Upper lobe of left lung (tissue), 6 donors: ENCODE measurements around the gene ACSS2. TPM values are rescaled to one million over a fixed set of nuclear protein-coding genes. Genes with fewer than 3 reads are reported as not detected.

Experiments
- ATAC-seq, 2 donors: fragments of 200-7000 bp; cut with Tn5 transposase; one replicate each; pipeline ENCODE4 v1.9.1; 2022; ENCODE audit warnings: mild to moderate bottlenecking in 2 of 2, moderate library complexity in 2 of 2; ENCODE audit not compliant: low FRiP score in 2 of 2
- DNase-seq, 2 donors: peaks; one replicate each; pipeline ENCODE4 v3.0.0-alpha.2; 2019 to 2020
- H3K27ac ChIP-seq, 4 donors: fragments of 200-600 bp; sonication (generic); one replicate each; pipeline ENCODE4 v1.5.1; 2016 to 2019
- H3K27me3 ChIP-seq, 4 donors: fragments of 200-600 bp; sonication (generic); one replicate each; pipeline ENCODE4 v1.5.1; 2017 to 2019
- H3K36me3 ChIP-seq, 4 donors: fragments of 200-600 bp; sonication (generic); one replicate each; pipeline ENCODE4 v1.5.1; 2016 to 2019
- H3K4me1 ChIP-seq, 4 donors: fragments of 200-600 bp; sonication (generic); one replicate each; pipeline ENCODE4 v1.5.1; 2018 to 2019
- H3K4me3 ChIP-seq, 4 donors: fragments of 200-600 bp; sonication (generic); one replicate each; pipeline ENCODE4 v1.5.1; 2017 to 2019; ENCODE audit warnings: mild to moderate bottlenecking in 2 of 4, moderate library complexity in 1 of 4
- H3K9me3 ChIP-seq, 4 donors: fragments of 200-600 bp; sonication (generic); one replicate each; pipeline ENCODE4 v1.5.1; 2018 to 2019
- EP300 ChIP-seq, 4 donors: sonication (generic); formaldehyde crosslinking; IDR thresholded peaks; one replicate each; pipeline ENCODE4 v1.5.1; 2017; ENCODE audit warnings: antibody characterized with exemption in 4 of 4, control low read depth in 2 of 4
- POLR2A ChIP-seq, 4 donors: fragments of 450-650 bp; IDR thresholded peaks; one replicate each; pipeline ENCODE4 v1.5.1; 2016 to 2017; ENCODE audit warnings: antibody characterized with exemption in 4 of 4, mild to moderate bottlenecking in 2 of 4
- POLR2AphosphoS5 ChIP-seq, 2 donors: sonication (generic); formaldehyde crosslinking; IDR thresholded peaks; one replicate each; pipeline ENCODE4 v1.5.1; 2017; ENCODE audit warnings: antibody characterized with exemption in 2 of 2
- WGBS, 2 donors: methylation state at CpG; one replicate each; pipeline ENCODE4 v1.1.5; 2017 to 2018; 5-methylcytosine and 5-hydroxymethylcytosine counted together
- total RNA-seq, 6 donors: library from RNA; depleted of rRNA in 4 of 6; stranded (reverse); fragments of >200 nt in 4 of 6; gene quantifications; one replicate each; pipeline versions ENCODE4 v1.1.0 to v1.2.1, GENCODE V29; 2016 to 2021
- TF ChIP-seq, protein P1 (sequence below), 6 experiments: fragments of 450-650 bp in 4 of 6; fragments of 200-600 bp in 2 of 6; sonication (generic) in 2 of 6; IDR thresholded peaks; one replicate each; pipeline ENCODE4 v1.5.1; 2016 to 2019; ENCODE audit warnings: antibody characterized with exemption in 6 of 6
- donor health status: DM: no; HTN: no; CAD: no; lungs with moderate emphysema.
- donor health status: DM: no; HTN: yes; CAD: no; lungs with severe emphysema.

ACSS2 gene
- total RNA-seq, 6 donors from 2014 or later: 110 to 377 (median 203) TPM

DNA sequence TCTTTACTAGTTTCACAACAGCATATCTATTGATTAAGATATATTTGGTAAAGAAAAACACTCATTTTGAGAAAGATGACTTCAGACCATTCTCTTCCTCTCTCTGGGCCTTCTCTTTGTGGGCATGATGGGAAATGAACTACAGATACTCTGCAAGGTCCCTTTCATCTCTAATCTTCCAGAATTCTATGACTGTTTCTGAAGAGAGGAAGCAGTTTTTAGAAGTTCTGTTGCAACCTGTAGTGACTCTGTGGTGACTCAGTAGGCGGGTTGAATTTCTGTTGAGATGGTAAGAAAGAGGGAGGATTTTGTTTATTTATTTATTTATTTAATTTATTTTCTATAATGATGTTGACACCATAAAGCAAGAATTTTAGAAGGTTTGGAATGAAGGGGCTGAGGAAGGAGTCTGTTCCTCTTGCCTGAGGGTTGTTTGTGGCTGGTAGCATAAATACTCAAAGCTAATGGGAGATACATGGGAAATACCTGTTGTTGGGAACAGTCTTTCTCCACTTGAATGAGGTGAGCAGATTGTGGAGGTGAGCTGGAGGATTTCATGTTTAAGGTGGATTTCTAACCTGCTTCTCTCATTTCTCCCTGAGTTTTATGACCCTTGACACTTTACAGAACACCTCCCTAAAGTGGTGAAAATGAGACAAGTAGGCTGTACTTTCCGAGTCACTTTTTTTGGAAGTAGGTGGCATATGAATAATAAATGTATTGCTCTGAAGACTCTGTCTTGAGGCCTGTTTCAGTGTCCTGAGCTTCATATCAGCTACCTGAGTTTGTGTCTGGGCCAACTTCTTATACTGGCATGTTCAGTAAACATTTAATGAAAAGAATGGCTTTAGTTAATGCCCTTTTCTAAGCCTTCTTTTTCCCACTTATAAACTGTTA is 15.0 kb downstream of the ACSS2 start:
- 69 to 80% methylated on average over 2 of the region's 2 CpGs for WGBS, 2 donors
- peaks cover 23 to 46% (median 33%) of the 10 kb centered on the region in 4 donors for H3K4me1 ChIP-seq
- peak overlapping the region in 1 of 4 donors; percentile 37 for H3K27ac ChIP-seq
- H3K4me3 ChIP-seq: no peak overlapping the region
- no peaks in the 10 kb centered on the region for H3K36me3 ChIP-seq
- TF ChIP-seq, protein P1, sequence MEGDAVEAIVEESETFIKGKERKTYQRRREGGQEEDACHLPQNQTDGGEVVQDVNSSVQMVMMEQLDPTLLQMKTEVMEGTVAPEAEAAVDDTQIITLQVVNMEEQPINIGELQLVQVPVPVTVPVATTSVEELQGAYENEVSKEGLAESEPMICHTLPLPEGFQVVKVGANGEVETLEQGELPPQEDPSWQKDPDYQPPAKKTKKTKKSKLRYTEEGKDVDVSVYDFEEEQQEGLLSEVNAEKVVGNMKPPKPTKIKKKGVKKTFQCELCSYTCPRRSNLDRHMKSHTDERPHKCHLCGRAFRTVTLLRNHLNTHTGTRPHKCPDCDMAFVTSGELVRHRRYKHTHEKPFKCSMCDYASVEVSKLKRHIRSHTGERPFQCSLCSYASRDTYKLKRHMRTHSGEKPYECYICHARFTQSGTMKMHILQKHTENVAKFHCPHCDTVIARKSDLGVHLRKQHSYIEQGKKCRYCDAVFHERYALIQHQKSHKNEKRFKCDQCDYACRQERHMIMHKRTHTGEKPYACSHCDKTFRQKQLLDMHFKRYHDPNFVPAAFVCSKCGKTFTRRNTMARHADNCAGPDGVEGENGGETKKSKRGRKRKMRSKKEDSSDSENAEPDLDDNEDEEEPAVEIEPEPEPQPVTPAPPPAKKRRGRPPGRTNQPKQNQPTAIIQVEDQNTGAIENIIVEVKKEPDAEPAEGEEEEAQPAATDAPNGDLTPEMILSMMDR (IDR thresholded peaks at IDR 0.05): no peak
- TF ChIP-seq POLR2A (IDR thresholded peaks at IDR 0.05): no peak
- no peak for TF ChIP-seq EP300 (IDR thresholded peaks at IDR 0.05)
- no peak for TF ChIP-seq POLR2AphosphoS5 (IDR thresholded peaks at IDR 0.05)
- H3K9me3 ChIP-seq: no peaks in the 10 kb centered on the region
- ATAC-seq (peak in 1 of 2 donors; percentile 52), DNase-seq (no peak)
- H3K27me3 ChIP-seq: no peaks in the 10 kb centered on the region

DNA sequence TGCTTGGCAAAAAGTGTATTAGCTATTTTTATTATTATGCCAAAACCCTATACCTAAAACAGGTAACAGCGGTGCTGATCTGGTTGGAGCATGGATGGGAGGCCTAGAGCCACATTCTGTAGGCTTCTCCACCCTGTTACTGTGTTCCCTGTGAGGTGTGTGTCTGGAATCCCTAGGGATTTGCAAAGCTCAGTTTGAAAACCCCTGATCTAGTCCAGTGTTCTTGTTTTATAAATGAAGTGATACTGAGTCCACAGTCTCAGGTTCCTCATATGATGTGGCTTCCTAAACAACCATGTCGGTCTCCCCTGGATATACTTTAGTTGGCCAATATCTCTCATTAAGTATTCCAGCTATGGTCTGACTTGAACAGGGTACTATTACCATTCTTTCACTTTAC is 16.3 kb downstream of the ACSS2 start:
- no peaks in the 10 kb centered on the region for H3K36me3 ChIP-seq
- peaks cover 23 to 37% (median 31%) of the 10 kb centered on the region in 4 donors for H3K4me1 ChIP-seq
- no peaks in the 10 kb centered on the region for H3K9me3 ChIP-seq
- H3K27ac ChIP-seq: no peak overlapping the region
- ATAC-seq (no peak), DNase-seq (no peak)
- TF ChIP-seq, protein P1 (IDR thresholded peaks at IDR 0.05): no peak
- TF ChIP-seq EP300 (IDR thresholded peaks at IDR 0.05): no peak
- no peak for TF ChIP-seq POLR2AphosphoS5 (IDR thresholded peaks at IDR 0.05)
- no peak for TF ChIP-seq POLR2A (IDR thresholded peaks at IDR 0.05)
- WGBS, 2 donors: 86 to 88% methylated on average over 2 of the region's 2 CpGs
- no peak overlapping the region for H3K4me3 ChIP-seq
- no peaks in the 10 kb centered on the region for H3K27me3 ChIP-seq

DNA sequence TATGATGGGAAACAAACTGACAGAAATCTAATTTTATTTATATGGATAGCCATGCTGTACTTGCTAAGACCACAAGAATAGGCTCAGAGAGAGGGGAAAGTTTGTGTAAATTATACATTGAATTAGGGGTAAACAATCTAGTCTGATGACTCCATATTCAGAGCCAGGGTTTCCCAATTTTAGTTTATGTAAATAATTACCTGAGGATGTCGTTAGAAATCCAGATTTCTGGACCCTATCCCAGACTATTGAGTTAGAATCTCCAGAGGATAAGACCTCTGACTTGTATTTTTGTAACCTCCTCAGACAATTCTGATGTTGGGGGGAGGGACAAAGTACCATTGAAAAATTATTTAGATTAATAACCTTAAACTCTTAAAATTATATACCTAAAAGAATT is 18.3 kb downstream of the ACSS2 start:
- TF ChIP-seq POLR2AphosphoS5 (IDR thresholded peaks at IDR 0.05): no peak
- TF ChIP-seq POLR2A (IDR thresholded peaks at IDR 0.05): no peak
- no peak for TF ChIP-seq EP300 (IDR thresholded peaks at IDR 0.05)
- TF ChIP-seq, protein P1 (IDR thresholded peaks at IDR 0.05): no peak
- Histone ChIP-seq H3K4me1 (peaks cover 23 to 37% (median 31%) of the 10 kb centered on the region in 4 donors), H3K36me3 (no peaks in the 10 kb centered on the region), H3K27ac (no peak overlapping the region), H3K4me3 (no peak overlapping the region), H3K9me3 (no peaks in the 10 kb centered on the region), H3K27me3 (no peaks in the 10 kb centered on the region)
- no peak for DNase-seq
- no peak for ATAC-seq
- WGBS, 2 donors: 16 to 26% methylated on average over 1 of the region's 1 CpG

DNA sequence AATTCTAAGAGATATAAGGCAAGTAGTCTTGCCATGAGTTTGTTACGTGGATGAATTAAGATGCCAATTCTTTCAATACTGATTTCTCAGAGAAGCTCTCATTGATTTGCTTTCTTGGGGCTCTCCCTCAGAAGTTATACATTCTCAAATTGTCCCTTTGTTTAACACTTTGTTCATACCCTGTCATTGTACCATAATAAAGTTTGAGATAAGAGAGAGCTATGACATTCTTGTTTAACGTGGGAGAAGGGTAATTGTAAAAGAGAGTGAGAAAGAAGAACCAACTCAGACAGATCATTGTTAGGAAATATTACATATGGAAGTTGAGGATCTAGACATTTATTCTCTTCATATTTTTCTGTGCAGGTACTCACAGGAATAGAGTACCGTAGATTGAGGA is 19.1 kb downstream of the ACSS2 start:
- ATAC-seq (no peak), DNase-seq (no peak)
- WGBS, 2 donors: 65 to 68% methylated on average over 3 of the region's 3 CpGs
- Histone ChIP-seq H3K9me3 (no peaks in the 10 kb centered on the region), H3K27ac (peak overlapping the region in 1 of 4 donors; percentile 5), H3K36me3 (no peaks in the 10 kb centered on the region), H3K4me1 (peaks cover 19 to 37% (median 30%) of the 10 kb centered on the region in 4 donors), H3K4me3 (no peak overlapping the region), H3K27me3 (no peaks in the 10 kb centered on the region)
- TF ChIP-seq POLR2A (IDR thresholded peaks at IDR 0.05) (no peak), POLR2AphosphoS5 (IDR thresholded peaks at IDR 0.05) (no peak), EP300 (IDR thresholded peaks at IDR 0.05) (no peak)
- TF ChIP-seq, protein P1 (IDR thresholded peaks at IDR 0.05): no peak
